Measurements from ENCODE around the gene ABHD8. TPM values are rescaled to one million over a fixed set of nuclear protein-coding genes. Genes with fewer than 3 reads are reported as not detected.
A peak's percentile ranks its signal among the peaks of the same experiment; 100 is the strongest.

ABHD8 gene
- total and polyA plus RNA-seq, 2 of the 13 experiments (the other 11 are each of a cell fraction or from before 2014, with no cell fraction given): 6.3 to 7.2 TPM

DNA sequence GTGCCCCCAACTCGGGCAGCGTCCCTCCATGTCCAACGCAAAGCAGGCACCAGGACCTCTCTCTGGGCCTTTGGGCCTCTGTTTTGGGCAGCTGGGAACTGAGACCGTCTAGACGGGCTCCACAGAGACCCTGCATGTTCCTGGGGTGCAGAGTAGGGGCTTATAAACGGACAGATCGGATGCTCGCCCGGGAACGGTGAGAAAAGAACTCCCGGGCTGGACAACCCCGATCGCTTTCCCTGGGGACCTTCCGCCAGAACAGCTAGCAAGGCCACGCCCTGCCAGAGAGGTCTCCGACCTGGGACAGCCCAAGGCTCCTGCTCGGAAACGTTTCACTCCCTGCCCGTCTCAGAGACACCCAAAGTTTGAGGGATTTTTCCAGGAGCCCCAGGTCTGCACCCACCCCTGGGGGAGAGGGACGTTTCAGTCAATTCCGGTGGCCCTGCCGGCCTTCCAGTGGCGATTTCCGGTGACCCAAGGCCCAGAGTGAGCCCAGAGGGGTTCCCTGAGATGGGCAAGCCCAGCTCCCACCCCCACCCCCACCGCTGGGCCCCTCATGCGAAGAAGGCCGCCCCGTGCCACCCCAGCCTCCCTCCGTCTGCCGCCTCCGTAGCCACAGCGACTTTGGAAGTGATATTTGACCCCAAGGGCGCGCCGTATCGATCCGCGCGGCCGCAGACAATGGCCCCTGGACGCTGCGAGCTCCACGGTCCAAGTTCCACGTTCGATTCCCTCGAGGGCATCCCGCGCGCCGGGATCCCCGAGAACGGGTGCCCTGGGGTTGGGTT is 59.2 kb downstream of the ABHD8 start (continued):
- TF ChIP-seq, protein P1, sequence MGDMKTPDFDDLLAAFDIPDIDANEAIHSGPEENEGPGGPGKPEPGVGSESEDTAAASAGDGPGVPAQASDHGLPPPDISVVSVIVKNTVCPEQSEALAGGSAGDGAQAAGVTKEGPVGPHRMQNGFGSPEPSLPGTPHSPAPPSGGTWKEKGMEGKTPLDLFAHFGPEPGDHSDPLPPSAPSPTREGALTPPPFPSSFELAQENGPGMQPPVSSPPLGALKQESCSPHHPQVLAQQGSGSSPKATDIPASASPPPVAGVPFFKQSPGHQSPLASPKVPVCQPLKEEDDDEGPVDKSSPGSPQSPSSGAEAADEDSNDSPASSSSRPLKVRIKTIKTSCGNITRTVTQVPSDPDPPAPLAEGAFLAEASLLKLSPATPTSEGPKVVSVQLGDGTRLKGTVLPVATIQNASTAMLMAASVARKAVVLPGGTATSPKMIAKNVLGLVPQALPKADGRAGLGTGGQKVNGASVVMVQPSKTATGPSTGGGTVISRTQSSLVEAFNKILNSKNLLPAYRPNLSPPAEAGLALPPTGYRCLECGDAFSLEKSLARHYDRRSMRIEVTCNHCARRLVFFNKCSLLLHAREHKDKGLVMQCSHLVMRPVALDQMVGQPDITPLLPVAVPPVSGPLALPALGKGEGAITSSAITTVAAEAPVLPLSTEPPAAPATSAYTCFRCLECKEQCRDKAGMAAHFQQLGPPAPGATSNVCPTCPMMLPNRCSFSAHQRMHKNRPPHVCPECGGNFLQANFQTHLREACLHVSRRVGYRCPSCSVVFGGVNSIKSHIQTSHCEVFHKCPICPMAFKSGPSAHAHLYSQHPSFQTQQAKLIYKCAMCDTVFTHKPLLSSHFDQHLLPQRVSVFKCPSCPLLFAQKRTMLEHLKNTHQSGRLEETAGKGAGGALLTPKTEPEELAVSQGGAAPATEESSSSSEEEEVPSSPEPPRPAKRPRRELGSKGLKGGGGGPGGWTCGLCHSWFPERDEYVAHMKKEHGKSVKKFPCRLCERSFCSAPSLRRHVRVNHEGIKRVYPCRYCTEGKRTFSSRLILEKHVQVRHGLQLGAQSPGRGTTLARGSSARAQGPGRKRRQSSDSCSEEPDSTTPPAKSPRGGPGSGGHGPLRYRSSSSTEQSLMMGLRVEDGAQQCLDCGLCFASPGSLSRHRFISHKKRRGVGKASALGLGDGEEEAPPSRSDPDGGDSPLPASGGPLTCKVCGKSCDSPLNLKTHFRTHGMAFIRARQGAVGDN (CRISPR knock-in tag; IDR thresholded peaks at IDR 0.05): peak; percentile 65
- no peak; the same call in 1 of the 2 replicates for TF ChIP-seq REPIN1 (CRISPR knock-in tag; IDR thresholded peaks at IDR 0.05; ENCODE audit: borderline replicate concordance, low read depth)
- TF ChIP-seq, protein P2, sequence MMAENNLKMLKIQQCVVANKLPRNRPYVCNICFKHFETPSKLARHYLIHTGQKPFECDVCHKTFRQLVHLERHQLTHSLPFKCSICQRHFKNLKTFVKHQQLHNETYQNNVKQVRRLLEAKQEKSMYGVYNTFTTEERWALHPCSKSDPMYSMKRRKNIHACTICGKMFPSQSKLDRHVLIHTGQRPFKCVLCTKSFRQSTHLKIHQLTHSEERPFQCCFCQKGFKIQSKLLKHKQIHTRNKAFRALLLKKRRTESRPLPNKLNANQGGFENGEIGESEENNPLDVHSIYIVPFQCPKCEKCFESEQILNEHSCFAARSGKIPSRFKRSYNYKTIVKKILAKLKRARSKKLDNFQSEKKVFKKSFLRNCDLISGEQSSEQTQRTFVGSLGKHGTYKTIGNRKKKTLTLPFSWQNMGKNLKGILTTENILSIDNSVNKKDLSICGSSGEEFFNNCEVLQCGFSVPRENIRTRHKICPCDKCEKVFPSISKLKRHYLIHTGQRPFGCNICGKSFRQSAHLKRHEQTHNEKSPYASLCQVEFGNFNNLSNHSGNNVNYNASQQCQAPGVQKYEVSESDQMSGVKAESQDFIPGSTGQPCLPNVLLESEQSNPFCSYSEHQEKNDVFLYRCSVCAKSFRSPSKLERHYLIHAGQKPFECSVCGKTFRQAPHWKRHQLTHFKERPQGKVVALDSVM (CRISPR knock-in tag; IDR thresholded peaks at IDR 0.05): peak; percentile 43; the same call in 1 of the 2 replicates
- peak; percentile 11; the same call in 1 of the 2 replicates for TF ChIP-seq ZNF782 (CRISPR knock-in tag; IDR thresholded peaks at IDR 0.05; ENCODE audit: borderline replicate concordance)
- TF ChIP-seq SNAPC2 (CRISPR knock-in tag; IDR thresholded peaks at IDR 0.05): no peak
- TF ChIP-seq, protein P3, sequence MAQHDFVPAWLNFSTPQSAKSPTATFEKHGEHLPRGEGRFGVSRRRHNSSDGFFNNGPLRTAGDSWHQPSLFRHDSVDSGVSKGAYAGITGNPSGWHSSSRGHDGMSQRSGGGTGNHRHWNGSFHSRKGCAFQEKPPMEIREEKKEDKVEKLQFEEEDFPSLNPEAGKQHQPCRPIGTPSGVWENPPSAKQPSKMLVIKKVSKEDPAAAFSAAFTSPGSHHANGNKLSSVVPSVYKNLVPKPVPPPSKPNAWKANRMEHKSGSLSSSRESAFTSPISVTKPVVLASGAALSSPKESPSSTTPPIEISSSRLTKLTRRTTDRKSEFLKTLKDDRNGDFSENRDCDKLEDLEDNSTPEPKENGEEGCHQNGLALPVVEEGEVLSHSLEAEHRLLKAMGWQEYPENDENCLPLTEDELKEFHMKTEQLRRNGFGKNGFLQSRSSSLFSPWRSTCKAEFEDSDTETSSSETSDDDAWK (CRISPR knock-in tag; IDR thresholded peaks at IDR 0.05): no peak
- no peak for TF ChIP-seq ZNF572 (CRISPR knock-in tag; IDR thresholded peaks at IDR 0.05)
- no peak for TF ChIP-seq HMG20A (CRISPR knock-in tag; IDR thresholded peaks at IDR 0.05; ENCODE audit: borderline replicate concordance)
- TF ChIP-seq ZNF30 (CRISPR knock-in tag; IDR thresholded peaks at IDR 0.05): no peak
- TF ChIP-seq ELF1 (CRISPR knock-in tag; IDR thresholded peaks at IDR 0.05): no peak
- no peak for TF ChIP-seq NFRKB (IDR thresholded peaks at IDR 0.05)
- no peak for TF ChIP-seq ZNF468 (CRISPR knock-in tag; IDR thresholded peaks at IDR 0.05)
- TF ChIP-seq, protein P4, sequence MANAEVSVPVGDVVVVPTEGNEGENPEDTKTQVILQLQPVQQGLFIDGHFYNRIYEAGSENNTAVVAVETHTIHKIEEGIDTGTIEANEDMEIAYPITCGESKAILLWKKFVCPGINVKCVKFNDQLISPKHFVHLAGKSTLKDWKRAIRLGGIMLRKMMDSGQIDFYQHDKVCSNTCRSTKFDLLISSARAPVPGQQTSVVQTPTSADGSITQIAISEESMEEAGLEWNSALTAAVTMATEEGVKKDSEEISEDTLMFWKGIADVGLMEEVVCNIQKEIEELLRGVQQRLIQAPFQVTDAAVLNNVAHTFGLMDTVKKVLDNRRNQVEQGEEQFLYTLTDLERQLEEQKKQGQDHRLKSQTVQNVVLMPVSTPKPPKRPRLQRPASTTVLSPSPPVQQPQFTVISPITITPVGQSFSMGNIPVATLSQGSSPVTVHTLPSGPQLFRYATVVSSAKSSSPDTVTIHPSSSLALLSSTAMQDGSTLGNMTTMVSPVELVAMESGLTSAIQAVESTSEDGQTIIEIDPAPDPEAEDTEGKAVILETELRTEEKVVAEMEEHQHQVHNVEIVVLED (CRISPR knock-in tag; IDR thresholded peaks at IDR 0.05; ENCODE audit: borderline replicate concordance): no peak
- TF ChIP-seq ATRX (CRISPR knock-in tag; IDR thresholded peaks at IDR 0.05; ENCODE audit: borderline replicate concordance): no peak
- TF ChIP-seq SUZ12 (IDR thresholded peaks at IDR 0.05; ENCODE audit: low read depth, low read length): no peak
- TF ChIP-seq, protein P5, sequence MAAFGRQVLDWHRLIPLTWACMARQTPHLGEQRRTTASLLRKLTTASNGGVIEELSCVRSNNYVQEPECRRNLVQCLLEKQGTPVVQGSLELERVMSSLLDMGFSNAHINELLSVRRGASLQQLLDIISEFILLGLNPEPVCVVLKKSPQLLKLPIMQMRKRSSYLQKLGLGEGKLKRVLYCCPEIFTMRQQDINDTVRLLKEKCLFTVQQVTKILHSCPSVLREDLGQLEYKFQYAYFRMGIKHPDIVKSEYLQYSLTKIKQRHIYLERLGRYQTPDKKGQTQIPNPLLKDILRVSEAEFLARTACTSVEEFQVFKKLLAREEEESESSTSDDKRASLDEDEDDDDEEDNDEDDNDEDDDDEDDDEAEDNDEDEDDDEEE (CRISPR knock-in tag; IDR thresholded peaks at IDR 0.05): no peak
- TF ChIP-seq HNF4A (CRISPR knock-in tag; IDR thresholded peaks at IDR 0.05): peak; percentile 97
- TF ChIP-seq ISX (CRISPR knock-in tag; conservative IDR thresholded peaks at IDR 0.05): no peak
